CD4-positive, alpha-beta T cell treated with Interleukin-15 for 1 hour (primary cell): ENCODE results near the gene C1QTNF12.

Source experiments
- DNase-seq: peaks from one replicate; pipeline ENCODE4 v3.0.0-alpha.2; 2020

C1QTNF12 gene

GRCh38 chr1:1226566-1227362 lies 19.8 kb downstream of the C1QTNF12 start:
- DNase-seq = no peak

DNA sequence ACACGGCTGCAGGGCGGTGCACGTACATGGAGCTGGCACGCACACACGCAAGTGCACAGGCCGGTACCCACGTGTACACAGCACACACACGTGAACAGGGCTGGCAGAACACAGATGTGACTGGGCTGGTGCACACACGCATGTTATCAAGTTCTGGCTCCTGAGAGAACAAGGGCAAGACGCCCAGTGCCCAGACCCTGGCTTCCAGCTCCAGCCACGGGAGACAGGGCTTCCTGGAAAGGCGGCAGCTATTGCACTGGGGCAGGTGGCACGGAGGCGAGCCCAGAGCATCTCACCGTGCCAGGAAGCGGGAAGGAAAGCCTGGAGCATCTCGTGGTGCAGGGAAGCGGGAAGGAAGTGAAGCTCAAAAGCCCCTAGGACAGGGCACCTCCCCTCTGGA lies 20.6 kb downstream of the C1QTNF12 start:
- DNase-seq = no peak

DNA sequence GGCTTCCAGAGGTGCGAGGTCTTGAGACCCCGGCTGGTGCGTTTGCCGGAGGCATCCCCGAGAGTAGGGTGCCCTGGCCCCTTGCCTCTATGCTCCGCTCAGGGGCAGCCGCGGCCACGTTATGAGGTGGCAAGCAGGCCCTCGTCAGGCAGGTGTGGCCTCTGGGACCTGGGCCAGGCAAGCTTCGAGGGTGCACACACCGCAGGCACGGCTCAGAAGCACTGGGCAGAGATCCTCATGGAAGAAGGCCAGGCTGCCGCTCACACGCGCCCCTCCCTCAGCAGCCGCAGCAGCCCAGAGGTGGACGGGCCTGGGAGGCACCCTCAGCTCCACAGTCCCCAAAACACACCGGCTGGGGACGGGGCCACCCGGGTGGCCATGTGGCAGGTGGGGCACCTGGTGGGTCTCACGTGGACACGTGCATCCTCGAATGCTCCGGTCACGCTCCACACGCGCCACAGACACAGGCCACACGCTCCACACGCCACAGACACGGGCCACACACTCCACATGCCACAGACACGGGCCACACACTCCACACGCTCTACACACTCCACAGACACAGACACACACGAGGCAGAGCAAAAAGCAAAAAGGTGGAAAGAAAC lies 21.2 kb downstream of the C1QTNF12 start:
- no peak for DNase-seq

- no peak for DNase-seq
These were observed 22.6 kb downstream of the C1QTNF12 start for GRCh38 chr1:1223891-1224290.

DNA sequence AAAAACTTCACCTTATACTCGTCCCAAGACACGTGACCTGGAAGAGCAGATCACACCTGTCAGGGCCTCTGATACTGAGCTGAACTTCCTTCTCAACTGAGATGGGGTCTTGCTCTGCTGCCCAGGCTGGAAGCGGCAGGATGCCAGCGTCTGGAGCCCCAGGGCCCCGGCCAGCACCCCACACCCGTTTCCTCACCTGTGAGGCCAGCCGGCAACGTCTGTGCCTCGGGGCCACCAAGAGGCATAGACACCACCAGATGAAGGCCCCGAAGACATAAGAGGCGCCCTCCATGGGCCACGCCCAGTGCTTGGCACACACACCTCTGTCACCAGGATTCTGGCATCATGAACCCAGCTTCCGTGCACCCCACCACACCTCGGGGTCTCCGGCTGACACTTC lies 23.2 kb downstream of the C1QTNF12 start:
- DNase-seq = no peak

GRCh38 chr1:1222575-1223225 lies 23.8 kb downstream of the C1QTNF12 start:
- DNase-seq = no peak

- no peak for DNase-seq
These were observed 24.5 kb downstream of the C1QTNF12 start for GRCh38 chr1:1221887-1222574.

GRCh38 chr1:1220197-1220596 lies 26.3 kb downstream of the C1QTNF12 start:
- DNase-seq = no peak

DNA sequence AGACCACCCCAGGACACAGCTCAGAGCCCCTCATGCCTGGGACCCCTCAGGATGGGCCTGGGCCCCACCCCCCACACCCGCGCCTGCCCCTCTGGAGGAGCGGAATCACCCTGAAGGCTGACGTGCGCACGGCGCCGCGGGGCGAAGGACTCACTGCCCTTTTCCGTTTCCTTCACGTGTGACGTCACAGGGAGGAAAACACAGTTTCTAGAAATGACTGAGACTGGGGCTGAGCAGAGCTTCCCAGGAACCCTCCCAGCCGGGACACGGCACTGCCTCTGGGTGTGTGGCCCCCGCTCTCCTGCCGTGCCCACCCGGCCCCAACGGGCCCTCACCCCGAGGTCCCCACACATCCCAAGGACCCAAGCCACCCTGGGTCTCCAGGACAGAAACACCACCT lies 27.2 kb downstream of the C1QTNF12 start:
- DNase-seq = peak; percentile 38

DNA sequence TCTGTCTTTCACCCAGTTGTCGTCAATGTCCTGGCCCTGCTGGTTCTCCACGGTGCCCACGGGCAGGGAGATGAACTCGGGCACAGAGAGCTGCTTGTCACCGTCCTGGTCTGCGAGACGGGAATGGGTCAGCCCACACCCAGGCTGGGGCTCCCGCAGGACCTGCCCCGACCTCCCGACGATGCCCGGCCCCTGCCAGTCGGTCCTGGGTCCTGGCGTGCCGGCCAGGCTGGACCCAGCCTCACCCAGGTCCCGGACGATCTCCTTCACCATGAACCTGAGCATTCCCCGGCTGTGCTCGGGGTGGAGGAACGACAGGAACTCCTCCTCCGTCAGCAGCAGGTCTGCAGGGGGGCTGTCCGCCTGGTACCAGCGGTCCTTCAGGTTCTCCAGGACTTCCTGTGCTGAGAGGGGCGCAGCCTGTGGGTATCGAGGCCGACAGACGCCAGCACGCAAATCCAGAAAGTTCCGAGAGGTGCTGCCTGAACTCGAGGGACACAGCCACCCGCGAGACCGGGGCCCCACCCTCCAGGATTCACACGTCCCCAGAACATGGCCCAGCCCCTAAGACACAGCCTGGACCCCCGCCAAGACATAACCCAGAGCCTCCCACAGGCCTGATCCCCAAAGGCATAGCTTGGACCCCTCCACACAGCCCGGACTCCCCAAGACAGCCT lies 27.9 kb downstream of the C1QTNF12 start:
- DNase-seq = no peak

- DNase-seq = no peak
These were observed 28.6 kb downstream of the C1QTNF12 start for GRCh38 chr1:1217621-1218523.

DNA sequence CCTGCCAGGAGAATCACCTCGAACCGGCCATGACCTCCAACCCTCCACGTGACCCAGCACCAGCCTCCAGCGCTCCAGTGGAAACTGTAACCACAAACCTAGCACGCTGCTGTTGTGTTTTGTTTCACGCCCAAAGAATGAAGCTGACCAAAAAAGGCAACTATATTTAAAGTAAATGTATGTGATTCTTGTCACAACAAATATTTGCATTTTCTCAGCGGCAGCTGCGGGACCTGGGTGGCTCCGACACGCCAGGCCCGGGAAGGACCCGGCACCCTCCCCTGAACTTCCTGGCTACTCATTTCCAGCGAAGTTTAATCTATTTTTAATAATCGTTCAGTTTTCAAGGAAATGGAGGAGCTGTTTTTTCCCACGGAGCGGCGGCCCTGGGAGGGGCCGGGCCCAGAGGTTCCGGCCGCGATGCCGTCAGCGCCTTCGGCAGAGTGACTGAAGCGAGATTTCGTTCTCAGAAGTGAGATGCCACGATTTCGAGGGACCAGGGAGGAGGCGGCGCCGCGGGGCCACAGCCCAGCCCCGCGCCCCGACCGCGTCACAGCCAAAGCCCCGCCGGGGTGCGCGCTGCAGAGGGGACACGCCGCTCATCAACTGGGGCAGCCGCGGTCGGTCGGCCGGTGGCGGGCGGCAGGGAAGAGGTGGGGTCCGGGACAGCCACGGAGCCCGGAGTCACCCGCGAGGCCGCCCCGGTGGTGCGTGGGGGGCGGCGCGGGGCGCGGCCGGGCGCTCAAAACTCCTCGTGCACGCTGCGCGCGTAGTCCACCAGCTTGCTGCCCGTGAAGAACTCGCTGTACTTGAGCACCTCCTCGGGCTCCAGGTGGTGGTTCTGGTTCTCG lies 29.5 kb downstream of the C1QTNF12 start:
- peak; percentile 58 for DNase-seq

- DNase-seq = no peak
These were observed 30.5 kb downstream of the C1QTNF12 start for GRCh38 chr1:1215881-1216605.

DNA sequence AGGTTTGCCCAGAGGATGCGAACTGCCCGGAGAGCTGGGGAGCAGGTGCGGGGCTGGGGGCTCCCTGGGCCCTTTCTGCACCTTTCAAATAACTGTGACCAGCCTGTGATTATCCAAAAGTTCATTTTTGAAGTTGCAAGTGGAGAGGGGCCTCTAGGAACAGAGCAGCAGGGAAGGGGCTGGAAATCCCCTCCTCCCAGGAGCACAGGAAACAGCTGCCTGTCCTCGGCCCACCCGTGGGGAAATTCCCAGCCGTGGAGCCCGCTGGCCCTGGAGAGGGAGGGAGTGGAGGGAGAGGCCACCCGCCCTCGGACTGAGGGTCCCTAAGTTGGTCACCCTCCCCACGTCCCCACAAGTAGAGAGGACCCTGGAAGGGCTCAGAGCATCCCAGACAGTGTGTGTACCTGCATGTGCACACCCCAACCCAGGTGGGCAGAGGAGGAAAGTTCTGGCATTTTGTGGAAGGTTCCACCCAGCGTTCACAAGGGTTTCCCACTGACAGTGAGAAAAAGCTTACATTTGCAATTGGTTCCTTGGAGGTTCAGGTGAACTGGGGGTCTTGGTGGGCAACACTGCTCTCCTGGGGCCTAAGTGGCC lies 31.3 kb downstream of the C1QTNF12 start:
- no peak for DNase-seq

GRCh38 chr1:1213345-1214265 lies 32.9 kb downstream of the C1QTNF12 start, which contains the start of gene TNFRSF4:
TSS of gene TNFRSF4 (minus strand) at chr1:1214153. CDS start at chr1:1214127, 26 bp downstream.
- DNase-seq = no peak

DNA sequence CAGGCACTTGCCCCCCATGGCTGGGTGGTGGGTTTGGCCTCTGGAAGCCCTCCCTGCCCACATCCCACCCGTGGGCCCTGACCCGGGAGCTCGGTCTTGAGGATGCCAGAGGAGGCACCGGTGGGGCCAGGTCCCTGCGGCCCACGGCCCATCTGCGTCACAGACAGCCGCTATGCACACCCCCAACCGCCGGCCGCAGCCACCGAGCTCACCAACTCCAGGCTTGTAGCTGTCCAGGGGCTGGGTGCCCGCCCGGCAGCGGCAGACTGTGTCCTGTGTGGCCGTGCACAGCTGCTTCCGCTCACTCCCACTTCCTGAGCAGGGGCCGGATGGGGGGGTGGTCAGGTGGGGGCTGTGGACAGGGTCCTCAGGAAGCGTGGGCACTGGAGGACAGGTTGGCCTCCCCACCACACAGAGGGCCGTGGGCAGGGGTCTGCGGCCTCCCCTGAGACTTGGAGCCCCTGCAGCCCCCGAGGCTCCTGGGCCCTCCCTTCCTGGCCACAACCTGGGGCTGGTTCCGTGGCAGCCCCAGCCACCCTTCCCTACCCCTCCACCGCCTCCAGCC lies 33.7 kb downstream of the C1QTNF12 start:
- peak; percentile 65 for DNase-seq

GRCh38 chr1:1211541-1212441 lies 34.7 kb downstream of the C1QTNF12 start:
- DNase-seq = peak; percentile 10
